H1 (cell line): Measurements from ENCODE around the gene PSG2. TPM values are rescaled to one million over a fixed set of nuclear protein-coding genes. Genes with fewer than 3 reads are reported as not detected.
A peak's percentile ranks its signal among the peaks of the same experiment; 100 is the strongest.
"Not testable (repeated sequence)": the region's sequence is repeated elsewhere in the genome, so short reads cannot be mapped to it uniquely, and the experiment has no call there.

ENCODE experiments used
- CTCF ChIA-PET: fragments of 300-600 bp; sonication (Branson Sonifier 250); formaldehyde crosslinking; loops from one replicate; lab custom pipeline; 2021; ENCODE audit not compliant: partially characterized antibody; lab: Charles Lee
- POLR2A ChIA-PET: fragments of 300-600 bp; sonication (Branson Sonifier 250); formaldehyde crosslinking; loops from one replicate; lab custom pipeline; 2021; ENCODE audit warnings: inconsistent platforms; ENCODE audit not compliant: partially characterized antibody; lab: Charles Lee
- DNase-seq, 2 experiments: peaks; one replicate each; pipeline versions ENCODE4 v3.0.0 to v3.0.0-alpha.2; 2010 to 2022; ENCODE audit warnings: low spot score in 2 of 2, low read depth in 1 of 2, mixed read lengths in 1 of 2
- FAIRE-seq: peaks from 2 replicates; lab custom pipeline; 2011; peaks lifted over from hg19 to GRCh38; lab: Jason Lieb, UNC
- H2AFZ ChIP-seq: 2 replicates; pipeline ENCODE4 v1.8.1; 2012; ENCODE audit warnings: low read length, inconsistent platforms
- H2AK5ac ChIP-seq: 2 replicates; pipeline ENCODE4 v1.6.1; 2013; ENCODE audit warnings: low read depth, low read length
- H2BK120ac ChIP-seq: replicated peaks from 2 replicates; pipeline ENCODE3; 2013; ENCODE audit warnings: low read depth, low read length, inconsistent platforms
- H2BK12ac ChIP-seq: 2 replicates; pipeline ENCODE4 v1.6.1; 2013; ENCODE audit warnings: low read depth, low read length
- H2BK15ac ChIP-seq: 2 replicates; pipeline ENCODE4 v1.6.1; 2013; ENCODE audit warnings: low read length
- H2BK20ac ChIP-seq: 2 replicates; pipeline ENCODE4 v1.6.1; 2013; ENCODE audit warnings: low read length
- H2BK5ac ChIP-seq: 2 replicates; pipeline ENCODE4 v1.6.1; 2013; ENCODE audit warnings: low read depth, low read length
- H3K14ac ChIP-seq: 2 replicates; pipeline ENCODE4 v1.6.1; 2013; ENCODE audit warnings: inconsistent platforms; ENCODE audit not compliant: insufficient read length
- H3K18ac ChIP-seq: 2 replicates; pipeline ENCODE4 v1.6.1; 2013; ENCODE audit warnings: low read length; ENCODE audit errors: extremely low read depth
- H3K23ac ChIP-seq: 2 replicates; pipeline ENCODE4 v1.6.1; 2013; ENCODE audit warnings: inconsistent platforms; ENCODE audit not compliant: insufficient read length
- H3K23me2 ChIP-seq: 2 replicates; pipeline ENCODE4 v1.6.1; 2013; ENCODE audit warnings: low read depth, low read length
- H3K27ac ChIP-seq: 2 replicates; pipeline ENCODE4 v1.6.1; 2011; ENCODE audit warnings: low read depth, low read length, inconsistent platforms
- H3K27me3 ChIP-seq, 4 experiments: replicated peaks in 1 of 4; 1 replicate in 1 of 4; 2 replicates in 3 of 4; pipeline versions ENCODE4 v1.6.1 to v1.8.1; 2011 to 2013; ENCODE audit warnings: low read length in 3 of 4, mild to moderate bottlenecking in 3 of 4, inconsistent platforms in 2 of 4, mixed read lengths in 2 of 4, moderate library complexity in 1 of 4; ENCODE audit not compliant: control insufficient read depth in 3 of 4, insufficient read depth in 3 of 4; ENCODE audit errors: extremely low read depth in 1 of 4
- H3K36me3 ChIP-seq, 4 experiments: 2 replicates each; pipeline versions ENCODE4 v1.6.1 to v1.8.1; 2011 to 2013; ENCODE audit warnings: mild to moderate bottlenecking in 4 of 4, low read length in 3 of 4, moderate library complexity in 2 of 4, control low read depth in 1 of 4, inconsistent platforms in 1 of 4; ENCODE audit not compliant: insufficient read depth in 4 of 4, control insufficient read depth in 2 of 4
- H3K4ac ChIP-seq: replicated peaks from 2 replicates; pipeline ENCODE3; 2013; ENCODE audit warnings: low read length, low read depth, mixed read lengths, inconsistent platforms; ENCODE audit not compliant: insufficient read length
- H3K4me1 ChIP-seq, 4 experiments: replicated peaks in 1 of 4; 1 replicate in 1 of 4; 2 replicates in 3 of 4; pipeline versions ENCODE4 v1.6.1 to v1.8.1; 2011 to 2013; ENCODE audit warnings: low read length in 3 of 4, inconsistent platforms in 2 of 4, mixed read lengths in 1 of 4; ENCODE audit not compliant: insufficient read depth in 4 of 4, control insufficient read depth in 3 of 4
- H3K4me2 ChIP-seq, 2 experiments: 2 replicates each; pipeline versions ENCODE4 v1.6.1 to v1.8.1; 2011 to 2013; ENCODE audit warnings: low read depth in 2 of 2, low read length in 2 of 2, control low read depth in 1 of 2, inconsistent platforms in 1 of 2, mild to moderate bottlenecking in 1 of 2; ENCODE audit not compliant: insufficient read depth in 1 of 2
- H3K4me3 ChIP-seq, 4 experiments: fragments of 200-600, 300-600 bp in 1 of 4; sonication (generic), shearing (Covaris generic), sonication (Bioruptor Twin) in 1 of 4; 2 replicates each; pipeline versions ENCODE4 v1.5.1 to v1.8.1; 2011 to 2016; ENCODE audit warnings: low read length in 4 of 4, low read depth in 3 of 4, control low read depth in 2 of 4, inconsistent platforms in 2 of 4, mild to moderate bottlenecking in 2 of 4, mixed read lengths in 1 of 4, moderate library complexity in 1 of 4; ENCODE audit not compliant: insufficient read depth in 2 of 4; ENCODE audit errors: extremely low read depth in 1 of 4
- H3K56ac ChIP-seq: replicated peaks from 2 replicates; pipeline ENCODE3; 2013; ENCODE audit warnings: low read depth, mild to moderate bottlenecking, mixed read lengths, low read length, inconsistent platforms; ENCODE audit not compliant: insufficient read length
- H3K79me1 ChIP-seq: 2 replicates; pipeline ENCODE4 v1.6.1; 2013; ENCODE audit warnings: low read depth, low read length, control low read depth
- H3K79me2 ChIP-seq, 2 experiments: 2 replicates each; pipeline versions ENCODE4 v1.6.1 to v1.8.1; 2012 to 2013; ENCODE audit warnings: low read length in 2 of 2, mild to moderate bottlenecking in 2 of 2, inconsistent platforms in 1 of 2; ENCODE audit not compliant: insufficient read depth in 2 of 2, control insufficient read depth in 1 of 2
- H3K9ac ChIP-seq, 4 experiments: replicated peaks in 1 of 4; 1 replicate in 1 of 4; 2 replicates in 3 of 4; pipeline versions ENCODE4 v1.6.1 to v1.8.1; 2011 to 2013; ENCODE audit warnings: low read depth in 3 of 4, low read length in 3 of 4, control low read depth in 2 of 4, mild to moderate bottlenecking in 2 of 4, moderate library complexity in 2 of 4, inconsistent platforms in 1 of 4; ENCODE audit errors: extremely low read depth in 1 of 4
- H3K9me3 ChIP-seq, 2 experiments: 2 replicates each; pipeline versions ENCODE4 v1.6.1 to v1.8.1; 2012 to 2013; ENCODE audit warnings: mild to moderate bottlenecking in 2 of 2, moderate library complexity in 2 of 2, control low read depth in 1 of 2, inconsistent platforms in 1 of 2, low read depth in 1 of 2, low read length in 1 of 2, mixed read lengths in 1 of 2; ENCODE audit not compliant: insufficient read depth in 2 of 2
- H4K20me1 ChIP-seq, 2 experiments: replicated peaks in 1 of 2; 2 replicates each; pipeline versions ENCODE3 to v1.8.1; 2011 to 2013; ENCODE audit warnings: inconsistent platforms in 2 of 2, low read length in 2 of 2, mild to moderate bottlenecking in 1 of 2; ENCODE audit not compliant: insufficient read depth in 2 of 2, control insufficient read depth in 1 of 2
- H4K5ac ChIP-seq: 2 replicates; pipeline ENCODE4 v1.6.1; 2013; ENCODE audit warnings: low read length, low read depth, mixed read lengths, inconsistent platforms; ENCODE audit not compliant: insufficient read length
- H4K8ac ChIP-seq: 2 replicates; pipeline ENCODE4 v1.8.0; 2013; ENCODE audit warnings: mild to moderate bottlenecking, moderate library complexity, low read length, inconsistent platforms; ENCODE audit not compliant: insufficient read depth; ENCODE audit errors: extremely low read depth
- H4K91ac ChIP-seq: replicated peaks from 2 replicates; pipeline ENCODE3; 2013; ENCODE audit warnings: low read length, mixed read lengths, inconsistent platforms; ENCODE audit not compliant: insufficient read length
- RAD21 ChIP-seq, 2 experiments: IDR thresholded peaks in 1 of 2; conservative IDR thresholded peaks in 1 of 2; 2 replicates each; pipeline ENCODE4 v1.6.1; 2011; ENCODE audit warnings: low read depth in 2 of 2, low read length in 2 of 2, improper control_type of control experiment in 1 of 2, inconsistent platforms in 1 of 2, mild to moderate bottlenecking in 1 of 2, moderate library complexity in 1 of 2
- WGBS, 2 experiments: shearing (Covaris generic) in 1 of 2; methylation state at CpG; one replicate each; pipeline versions ENCODE4 v1.1.6 to v1.1.7; 2013 to 2015; ENCODE audit warnings: low lambda C conversion rate in 2 of 2, mixed read lengths in 2 of 2, inconsistent platforms in 1 of 2, low coverage in 1 of 2, missing lambda C conversion rate in 1 of 2; ENCODE audit not compliant: insufficient replicate concordance in 2 of 2, insufficient coverage in 1 of 2, insufficient read length in 1 of 2; ENCODE audit errors: extremely low coverage in 1 of 2, missing lambda C conversion rate in 1 of 2; 5-methylcytosine and 5-hydroxymethylcytosine counted together
- polyA plus RNA-seq, 7 experiments: library from polyadenylated mRNA; depleted of rRNA in 3 of 7; stranded (reverse) in 5 of 7; unstranded in 2 of 7; fragments of >200 nt in 5 of 7; fragments of 200-250 nt in 2 of 7; gene quantifications; 1 replicate in 5 of 7; 2 replicates in 1 of 7; 4 replicates in 1 of 7; pipeline versions ENCODE4 v1.2.1 to v1.2.3, GENCODE V29; 2011 to 2013; ENCODE audit warnings: missing spikeins in 2 of 7, mixed read lengths in 2 of 7
- total RNA-seq: library from RNA; stranded (reverse); fragmentation: NEBNext Ultra II Directional; extraction: Animal tissue kit (Norgen Biotek cat#: 25700); gene quantifications from 2 replicates; pipeline ENCODE4 v1.2.1, GENCODE V29; 2021

The PSG2 gene
- total and polyA plus RNA-seq, 2 of the 8 experiments (the other 6 are each of a cell fraction or from before 2014, with no cell fraction given), result not detected

DNA sequence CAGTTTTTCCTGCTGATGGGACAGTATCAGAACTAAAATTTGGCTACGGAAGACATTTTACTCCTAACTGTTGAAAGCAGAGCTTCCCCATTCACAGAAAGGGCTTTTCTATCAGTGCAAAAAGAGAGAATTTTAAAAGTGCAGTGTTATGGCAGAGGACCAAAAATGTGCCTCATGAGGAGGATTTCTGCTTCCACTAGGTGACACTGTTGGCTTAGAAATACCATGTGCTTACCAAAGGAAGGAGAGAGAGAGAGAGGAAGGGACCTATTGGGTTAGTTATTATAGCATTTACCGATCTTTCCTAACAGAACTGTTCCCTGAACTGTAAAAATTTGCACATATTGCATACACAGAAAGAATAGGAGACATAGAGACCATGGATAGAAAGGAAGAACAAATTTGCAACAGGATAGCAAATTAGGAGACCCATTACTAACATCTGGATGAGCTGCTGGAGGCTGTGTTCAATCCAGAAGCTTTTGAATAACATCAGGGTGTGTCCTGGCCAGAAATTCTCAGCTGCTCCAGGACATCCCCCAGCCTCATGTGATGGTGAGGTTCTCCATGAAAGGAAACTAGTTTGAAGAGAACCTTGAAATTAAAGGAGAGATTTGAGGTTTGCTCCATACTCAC, 21.8 kb upstream of the PSG2 start:
- H3K36me3 ChIP-seq, CTCF ChIA-PET, H2BK15ac ChIP-seq, H3K4me2 ChIP-seq, H4K20me1 ChIP-seq, H3K18ac ChIP-seq, H2AFZ ChIP-seq, H3K4me3 ChIP-seq, H3K23me2 ChIP-seq, H3K79me2 ChIP-seq, FAIRE-seq, H4K91ac ChIP-seq, H3K4ac ChIP-seq, H4K8ac ChIP-seq, H4K5ac ChIP-seq, H3K79me1 ChIP-seq, H2BK120ac ChIP-seq, H2AK5ac ChIP-seq: not testable (repeated sequence)
- WGBS, 2 experiments, result 81% methylated on average over 2 of the region's 2 CpGs; no CpG with 5 or more reads in 1 of the 2 experiments
- H3K9me3 ChIP-seq, result peaks cover 2 to 40% of the 10 kb centered on the region in 2 experiments
- TF ChIP-seq RAD21 (IDR thresholded peaks at IDR 0.05 in 1 of 2, conservative IDR thresholded peaks at IDR 0.05 in 1 of 2; ENCODE audit: low read depth in 2 of 2, low read length in 2 of 2), result peak; percentile 38 to 40
- TF ChIP-seq, all 59 proteins: peak for 1; not testable (repeated sequence) for 58
- H3K14ac ChIP-seq, POLR2A ChIA-PET, H2BK20ac ChIP-seq, H2BK5ac ChIP-seq, H3K4me1 ChIP-seq, H2BK12ac ChIP-seq, H3K56ac ChIP-seq, DNase-seq, H3K9ac ChIP-seq, H3K23ac ChIP-seq, H3K27ac ChIP-seq, H3K27me3 ChIP-seq: not testable (repeated sequence)
